HEK293 (cell line): ENCODE data around the gene SH2D4B.

Experiments
- ZNF133 ChIP-seq: fragments of 450-650 bp; formaldehyde crosslinking; IDR thresholded peaks from 2 replicates; pipeline ENCODE4 v1.5.1; 2016; ENCODE audit warnings: missing biosample characterization, missing genetic modification characterization
- TF ChIP-seq, protein P1 (sequence below): IDR thresholded peaks from 2 replicates; pipeline ENCODE4 v1.6.1; 2011; ENCODE audit warnings: mild to moderate bottlenecking, low read depth, low read length, borderline replicate concordance
- TF ChIP-seq, protein P2 (sequence below): fragments of 450-650 bp; formaldehyde crosslinking; conservative IDR thresholded peaks from 2 replicates; pipeline ENCODE4 v1.5.1; 2016; ENCODE audit warnings: low read depth, missing biosample characterization, missing genetic modification characterization
- TF ChIP-seq, protein P3 (sequence below): fragments of 450-650 bp; formaldehyde crosslinking; IDR thresholded peaks from 2 replicates; pipeline ENCODE4 v1.5.1; 2016; ENCODE audit warnings: missing biosample characterization, missing genetic modification characterization

DNA sequence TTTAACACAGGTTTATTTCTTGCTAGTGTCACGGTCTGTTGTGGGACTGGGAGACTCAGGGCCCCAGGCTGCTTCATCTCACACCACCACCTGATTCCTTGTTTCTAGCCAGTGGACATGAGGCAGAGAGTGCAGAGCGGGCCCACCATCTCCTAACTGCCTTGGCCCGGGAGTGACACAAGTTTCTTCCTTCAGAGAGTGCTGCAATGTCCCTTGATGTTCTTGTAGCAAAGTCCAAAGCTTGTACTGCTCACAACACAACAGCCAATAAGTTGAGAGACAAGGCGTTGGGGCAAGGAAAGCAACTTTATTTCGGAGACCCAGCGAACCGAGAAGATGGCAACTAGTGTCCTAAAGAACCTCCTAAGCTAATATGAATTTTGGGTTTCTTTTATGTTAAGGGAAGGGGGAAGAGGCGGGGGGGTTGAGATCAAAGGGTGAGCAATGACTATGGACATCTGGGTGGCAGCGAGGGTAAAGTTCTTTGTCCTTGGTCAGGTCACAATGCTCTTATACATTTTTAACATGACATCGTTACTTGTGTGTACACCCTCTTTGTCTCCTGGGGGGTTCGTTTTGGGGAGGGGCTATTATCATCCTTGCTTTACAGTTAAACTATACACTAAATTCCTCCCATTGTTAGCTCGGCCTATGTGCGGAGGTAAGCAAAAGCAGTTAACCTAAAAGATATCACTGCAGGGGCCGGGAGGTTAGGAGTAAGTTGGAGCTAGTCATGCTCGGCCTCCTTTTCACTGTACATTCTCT is 31.6 kb downstream of the SH2D4B start:
- TF ChIP-seq, protein P1, sequence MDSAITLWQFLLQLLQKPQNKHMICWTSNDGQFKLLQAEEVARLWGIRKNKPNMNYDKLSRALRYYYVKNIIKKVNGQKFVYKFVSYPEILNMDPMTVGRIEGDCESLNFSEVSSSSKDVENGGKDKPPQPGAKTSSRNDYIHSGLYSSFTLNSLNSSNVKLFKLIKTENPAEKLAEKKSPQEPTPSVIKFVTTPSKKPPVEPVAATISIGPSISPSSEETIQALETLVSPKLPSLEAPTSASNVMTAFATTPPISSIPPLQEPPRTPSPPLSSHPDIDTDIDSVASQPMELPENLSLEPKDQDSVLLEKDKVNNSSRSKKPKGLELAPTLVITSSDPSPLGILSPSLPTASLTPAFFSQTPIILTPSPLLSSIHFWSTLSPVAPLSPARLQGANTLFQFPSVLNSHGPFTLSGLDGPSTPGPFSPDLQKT: no peak
- TF ChIP-seq, protein P2, sequence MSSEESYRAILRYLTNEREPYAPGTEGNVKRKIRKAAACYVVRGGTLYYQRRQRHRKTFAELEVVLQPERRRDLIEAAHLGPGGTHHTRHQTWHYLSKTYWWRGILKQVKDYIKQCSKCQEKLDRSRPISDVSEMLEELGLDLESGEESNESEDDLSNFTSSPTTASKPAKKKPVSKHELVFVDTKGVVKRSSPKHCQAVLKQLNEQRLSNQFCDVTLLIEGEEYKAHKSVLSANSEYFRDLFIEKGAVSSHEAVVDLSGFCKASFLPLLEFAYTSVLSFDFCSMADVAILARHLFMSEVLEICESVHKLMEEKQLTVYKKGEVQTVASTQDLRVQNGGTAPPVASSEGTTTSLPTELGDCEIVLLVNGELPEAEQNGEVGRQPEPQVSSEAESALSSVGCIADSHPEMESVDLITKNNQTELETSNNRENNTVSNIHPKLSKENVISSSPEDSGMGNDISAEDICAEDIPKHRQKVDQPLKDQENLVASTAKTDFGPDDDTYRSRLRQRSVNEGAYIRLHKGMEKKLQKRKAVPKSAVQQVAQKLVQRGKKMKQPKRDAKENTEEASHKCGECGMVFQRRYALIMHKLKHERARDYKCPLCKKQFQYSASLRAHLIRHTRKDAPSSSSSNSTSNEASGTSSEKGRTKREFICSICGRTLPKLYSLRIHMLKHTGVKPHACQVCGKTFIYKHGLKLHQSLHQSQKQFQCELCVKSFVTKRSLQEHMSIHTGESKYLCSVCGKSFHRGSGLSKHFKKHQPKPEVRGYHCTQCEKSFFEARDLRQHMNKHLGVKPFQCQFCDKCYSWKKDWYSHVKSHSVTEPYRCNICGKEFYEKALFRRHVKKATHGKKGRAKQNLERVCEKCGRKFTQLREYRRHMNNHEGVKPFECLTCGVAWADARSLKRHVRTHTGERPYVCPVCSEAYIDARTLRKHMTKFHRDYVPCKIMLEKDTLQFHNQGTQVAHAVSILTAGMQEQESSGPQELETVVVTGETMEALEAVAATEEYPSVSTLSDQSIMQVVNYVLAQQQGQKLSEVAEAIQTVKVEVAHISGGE (tag by site-specific recombination): no peak
- no peak for TF ChIP-seq ZNF133 (tag by site-specific recombination)
- TF ChIP-seq, protein P3, sequence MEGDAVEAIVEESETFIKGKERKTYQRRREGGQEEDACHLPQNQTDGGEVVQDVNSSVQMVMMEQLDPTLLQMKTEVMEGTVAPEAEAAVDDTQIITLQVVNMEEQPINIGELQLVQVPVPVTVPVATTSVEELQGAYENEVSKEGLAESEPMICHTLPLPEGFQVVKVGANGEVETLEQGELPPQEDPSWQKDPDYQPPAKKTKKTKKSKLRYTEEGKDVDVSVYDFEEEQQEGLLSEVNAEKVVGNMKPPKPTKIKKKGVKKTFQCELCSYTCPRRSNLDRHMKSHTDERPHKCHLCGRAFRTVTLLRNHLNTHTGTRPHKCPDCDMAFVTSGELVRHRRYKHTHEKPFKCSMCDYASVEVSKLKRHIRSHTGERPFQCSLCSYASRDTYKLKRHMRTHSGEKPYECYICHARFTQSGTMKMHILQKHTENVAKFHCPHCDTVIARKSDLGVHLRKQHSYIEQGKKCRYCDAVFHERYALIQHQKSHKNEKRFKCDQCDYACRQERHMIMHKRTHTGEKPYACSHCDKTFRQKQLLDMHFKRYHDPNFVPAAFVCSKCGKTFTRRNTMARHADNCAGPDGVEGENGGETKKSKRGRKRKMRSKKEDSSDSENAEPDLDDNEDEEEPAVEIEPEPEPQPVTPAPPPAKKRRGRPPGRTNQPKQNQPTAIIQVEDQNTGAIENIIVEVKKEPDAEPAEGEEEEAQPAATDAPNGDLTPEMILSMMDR: no peak
